Fibroblast of the aortic adventitia (primary cell): ENCODE data around the gene SH3TC1. TPM values are rescaled to one million over a fixed set of nuclear protein-coding genes. Genes with fewer than 3 reads are reported as not detected.

Experiments
- DNase-seq: peaks from one replicate; pipeline ENCODE4 v3.0.0-alpha.2; 2010; ENCODE audit warnings: low read depth
- H3K4me3 ChIP-seq: 2 replicates; pipeline ENCODE4 v1.5.1; 2011; ENCODE audit warnings: low read depth, mild to moderate bottlenecking, control low read depth, low read length, moderate library complexity
- CTCF ChIP-seq: IDR thresholded peaks from 2 replicates; pipeline ENCODE4 v1.5.1; 2011; ENCODE audit warnings: mild to moderate bottlenecking, low read length, control low read depth, inconsistent platforms; ENCODE audit not compliant: insufficient read depth
- total RNA-seq: library from RNA; depleted of rRNA; stranded (reverse); fragments of >200 nt; gene quantifications from 2 replicates; pipeline ENCODE4 v1.2.3, GENCODE V29; 2012; ENCODE audit warnings: low replicate concordance

SH3TC1 gene
- total RNA-seq, 1 donor: 1.5 TPM

- DNase-seq: no peak
- H3K4me3 ChIP-seq: no peak overlapping the region
- no peak for TF ChIP-seq CTCF
These were observed 88.5 kb downstream of the SH3TC1 start for GRCh38 chr4:8287343-8288280.

GRCh38 chr4:8289151-8289750 lies 90.2 kb downstream of the SH3TC1 start:
- TF ChIP-seq CTCF: no peak
- DNase-seq: no peak
- H3K4me3 ChIP-seq: no peak overlapping the region

- no peak overlapping the region for H3K4me3 ChIP-seq
- no peak for DNase-seq
- no peak for TF ChIP-seq CTCF
These were observed 91.0 kb downstream of the SH3TC1 start for GRCh38 chr4:8289956-8290700.

GRCh38 chr4:8290701-8290970 lies 91.5 kb downstream of the SH3TC1 start:
- DNase-seq: no peak
- H3K4me3 ChIP-seq: no peak overlapping the region
- TF ChIP-seq CTCF: no peak

Other genes with a start within 250 kb of the SH3TC1 start
- under 0.01 TPM in 1 of 2 replicates, not detected in the other for gene ABLIM2, start 40.5 kb upstream of the SH3TC1 start, total RNA-seq
- 7.6 and 9.6 TPM in 2 replicates for gene HTRA3, start 70.5 kb downstream of the SH3TC1 start, total RNA-seq
- gene ACOX3, start 241.4 kb downstream of the SH3TC1 start, total RNA-seq: 22.3 and 26.9 TPM in 2 replicates
- 10.8 and 18.9 TPM in 2 replicates for gene TRMT44, start 241.5 kb downstream of the SH3TC1 start, total RNA-seq